Sigmoid colon (tissue), 4 donors: ENCODE measurements around the gene PDE4D.

Source experiments
- EP300 ChIP-seq, 4 donors: sonication (generic); formaldehyde crosslinking; IDR thresholded peaks; one replicate each; pipeline ENCODE4 v1.6.1; 2017; ENCODE audit warnings: antibody characterized with exemption in 4 of 4
- POLR2A ChIP-seq, 2 donors: fragments of 450-650 bp; IDR thresholded peaks; one replicate each; pipeline ENCODE4 v1.6.1; 2016; ENCODE audit warnings: antibody characterized with exemption in 2 of 2, mild to moderate bottlenecking in 2 of 2, moderate library complexity in 2 of 2
- POLR2AphosphoS5 ChIP-seq, 4 donors: sonication (generic); formaldehyde crosslinking; IDR thresholded peaks; one replicate each; pipeline ENCODE4 v1.6.1; 2017; ENCODE audit warnings: antibody characterized with exemption in 4 of 4
- TF ChIP-seq, protein P1 (sequence below), 4 experiments: fragments of 450-650 bp in 3 of 4; fragments of 200-600 bp in 1 of 4; IDR thresholded peaks; one replicate each; pipeline ENCODE4 v1.5.1; 2016 to 2019; ENCODE audit warnings: antibody characterized with exemption in 4 of 4, mild to moderate bottlenecking in 3 of 4, moderate library complexity in 2 of 4

DNA sequence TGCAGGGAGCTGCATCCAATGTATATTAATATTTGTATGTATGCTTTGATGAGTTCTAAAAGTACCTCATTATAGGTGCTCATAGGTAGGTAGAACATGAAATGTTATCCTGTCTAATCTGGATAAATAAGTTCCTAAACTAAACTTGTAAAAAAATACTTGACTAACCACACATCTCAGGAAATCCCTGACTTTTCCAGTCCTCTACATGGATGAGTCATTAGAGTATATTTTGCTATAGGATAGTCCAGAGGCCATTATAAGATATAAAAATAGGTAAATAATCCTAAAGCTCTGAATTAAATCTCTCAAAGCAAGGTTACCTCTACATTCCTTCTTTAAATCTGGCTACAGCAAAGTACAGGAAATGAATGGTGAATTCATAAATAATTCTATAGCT lies 906.3 kb downstream of the PDE4D start:
- no peak for TF ChIP-seq POLR2A (IDR thresholded peaks at IDR 0.05)
- TF ChIP-seq, protein P1, sequence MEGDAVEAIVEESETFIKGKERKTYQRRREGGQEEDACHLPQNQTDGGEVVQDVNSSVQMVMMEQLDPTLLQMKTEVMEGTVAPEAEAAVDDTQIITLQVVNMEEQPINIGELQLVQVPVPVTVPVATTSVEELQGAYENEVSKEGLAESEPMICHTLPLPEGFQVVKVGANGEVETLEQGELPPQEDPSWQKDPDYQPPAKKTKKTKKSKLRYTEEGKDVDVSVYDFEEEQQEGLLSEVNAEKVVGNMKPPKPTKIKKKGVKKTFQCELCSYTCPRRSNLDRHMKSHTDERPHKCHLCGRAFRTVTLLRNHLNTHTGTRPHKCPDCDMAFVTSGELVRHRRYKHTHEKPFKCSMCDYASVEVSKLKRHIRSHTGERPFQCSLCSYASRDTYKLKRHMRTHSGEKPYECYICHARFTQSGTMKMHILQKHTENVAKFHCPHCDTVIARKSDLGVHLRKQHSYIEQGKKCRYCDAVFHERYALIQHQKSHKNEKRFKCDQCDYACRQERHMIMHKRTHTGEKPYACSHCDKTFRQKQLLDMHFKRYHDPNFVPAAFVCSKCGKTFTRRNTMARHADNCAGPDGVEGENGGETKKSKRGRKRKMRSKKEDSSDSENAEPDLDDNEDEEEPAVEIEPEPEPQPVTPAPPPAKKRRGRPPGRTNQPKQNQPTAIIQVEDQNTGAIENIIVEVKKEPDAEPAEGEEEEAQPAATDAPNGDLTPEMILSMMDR (IDR thresholded peaks at IDR 0.05), result no peak
- TF ChIP-seq POLR2AphosphoS5 (IDR thresholded peaks at IDR 0.05), result no peak
- TF ChIP-seq EP300 (IDR thresholded peaks at IDR 0.05), result no peak
